ENCODE results near the gene DNM1. TPM values are rescaled to one million over a fixed set of nuclear protein-coding genes. Genes with fewer than 3 reads are reported as not detected.

Gene DNM1
- total RNA-seq, 2 donors from 2014 or later = 13.0 to 29.0 TPM

- H3K4me1 ChIP-seq = no peaks in the 10 kb centered on the region
- no peak overlapping the region for H3K27ac ChIP-seq
- 90 to 94% methylated on average over 4 of the region's 4 CpGs for WGBS, 2 donors
- no peaks in the 10 kb centered on the region for H3K36me3 ChIP-seq (replicated peaks in 1 of 2; ENCODE audit: insufficient read depth in 1 of 2, low read depth in 2 of 2)
- DNase-seq (no peak), ATAC-seq (no peak)
- no peaks in the 10 kb centered on the region for H3K9me3 ChIP-seq
- intact Hi-C loops (cut with DNase I) = no loop called here
- H3K4me3 ChIP-seq = no peak overlapping the region
- no peak for TF ChIP-seq CTCF (IDR thresholded peaks at IDR 0.05)
- TF ChIP-seq POLR2A (IDR thresholded peaks at IDR 0.05) = no peak
- H3K27me3 ChIP-seq = no peaks in the 10 kb centered on the region
These were observed 38.9 kb downstream of the DNM1 start for GRCh38 chr9:128242124-128242523.

GRCh38 chr9:128242828-128243214, 39.6 kb downstream of the DNM1 start:
- H3K27me3 ChIP-seq = no peaks in the 10 kb centered on the region
- H3K4me1 ChIP-seq = no peaks in the 10 kb centered on the region
- ATAC-seq = peak; percentile 4
- 58 to 60% methylated on average over 7 of the region's 7 CpGs for WGBS, 2 donors
- no peak overlapping the region for H3K4me3 ChIP-seq
- no peak overlapping the region for H3K27ac ChIP-seq
- H3K36me3 ChIP-seq (replicated peaks in 1 of 2; ENCODE audit: insufficient read depth in 1 of 2, low read depth in 2 of 2) = no peaks in the 10 kb centered on the region
- no peaks in the 10 kb centered on the region for H3K9me3 ChIP-seq
- no peak for TF ChIP-seq POLR2A (IDR thresholded peaks at IDR 0.05)
- TF ChIP-seq CTCF (IDR thresholded peaks at IDR 0.05) = no peak
- DNase-seq = no peak
- intact Hi-C loops (cut with DNase I) = no loop called here

- Histone ChIP-seq H3K27me3 (no peaks in the 10 kb centered on the region), H3K36me3 (replicated peaks in 1 of 2; ENCODE audit: insufficient read depth in 1 of 2, low read depth in 2 of 2) (no peaks in the 10 kb centered on the region), H3K9me3 (no peaks in the 10 kb centered on the region), H3K4me3 (no peak overlapping the region), H3K4me1 (no peaks in the 10 kb centered on the region), H3K27ac (no peak overlapping the region)
- whole genome bisulfite sequencing, 2 donors = 66 to 70% methylated on average over 6 to 12 of the region's 13 CpGs
- intact Hi-C loops (cut with DNase I) = no loop called here
- DNase-seq (no peak), ATAC-seq (peak; percentile 10)
- TF ChIP-seq CTCF (IDR thresholded peaks at IDR 0.05) (no peak), POLR2A (IDR thresholded peaks at IDR 0.05) (no peak)
These were observed 40.2 kb downstream of the DNM1 start for GRCh38 chr9:128243215-128244018.

- no peak overlapping the region for H3K27ac ChIP-seq
- H3K36me3 ChIP-seq (replicated peaks in 1 of 2; ENCODE audit: insufficient read depth in 1 of 2, low read depth in 2 of 2) = no peaks in the 10 kb centered on the region
- no peaks in the 10 kb centered on the region for H3K27me3 ChIP-seq
- H3K9me3 ChIP-seq = no peaks in the 10 kb centered on the region
- no peaks in the 10 kb centered on the region for H3K4me1 ChIP-seq
- H3K4me3 ChIP-seq = no peak overlapping the region
- intact Hi-C loops (cut with DNase I) = no loop called here
- TF ChIP-seq POLR2A (IDR thresholded peaks at IDR 0.05) (no peak), CTCF (IDR thresholded peaks at IDR 0.05) (no peak)
- peak; percentile 3 for ATAC-seq
- DNase-seq = no peak
- WGBS, 2 donors = 58 to 65% methylated on average over 13 of the region's 13 CpGs
These were observed 41.1 kb downstream of the DNM1 start for GRCh38 chr9:128244091-128244836.
